CD4-positive, alpha-beta T cell (primary cell): ENCODE results near the gene LRRC4B. TPM values are rescaled to one million over a fixed set of nuclear protein-coding genes. Genes with fewer than 3 reads are reported as not detected.

Experiments used
- ATAC-seq: fragments of 200-7000 bp; cut with Tn5 transposase; one replicate; pipeline ENCODE4 v1.10.0; 2022; ENCODE audit warnings: mild to moderate bottlenecking; ENCODE audit not compliant: poor library complexity
- CTCF ChIA-PET: fragments of 350-600 bp; sonication (Branson Sonifier 250); formaldehyde crosslinking; loops from one replicate; lab custom pipeline; 2021; ENCODE audit warnings: antibody characterized with exemption, inconsistent platforms; lab: Charles Lee
- POLR2A ChIA-PET: fragments of 350-600 bp; sonication (Branson Sonifier 250); formaldehyde crosslinking; loops from one replicate; lab custom pipeline; 2021; ENCODE audit warnings: antibody characterized with exemption, inconsistent platforms; lab: Charles Lee
- DNase-seq, 14 experiments: peaks; one replicate each; pipeline ENCODE4 v3.0.0-alpha.2; 2013 to 2020; ENCODE audit warnings: mixed read lengths in 2 of 14
- H3K27ac ChIP-seq, 2 donors: one replicate each; pipeline versions ENCODE4 v1.5.1 to v1.7.0; 2013; ENCODE audit warnings: low read length in 2 of 2, low read depth in 1 of 2, mild to moderate bottlenecking in 1 of 2
- H3K27me3 ChIP-seq, 2 experiments: 1 replicate in 1 of 2; 2 replicates in 1 of 2; pipeline versions ENCODE4 v1.6.1 to v1.7.0; 2013; ENCODE audit warnings: low read length in 2 of 2, control low read depth in 1 of 2, mild to moderate bottlenecking in 1 of 2, moderate library complexity in 1 of 2; ENCODE audit not compliant: insufficient read depth in 2 of 2, control insufficient read depth in 1 of 2
- H3K36me3 ChIP-seq: one replicate; pipeline ENCODE4 v1.6.1; 2013; ENCODE audit warnings: low read length, control low read depth; ENCODE audit not compliant: insufficient read depth
- H3K4me1 ChIP-seq: one replicate; pipeline ENCODE4 v1.6.1; 2013; ENCODE audit warnings: low read length, control low read depth; ENCODE audit not compliant: insufficient read depth
- H3K4me3 ChIP-seq: one replicate; pipeline ENCODE4 v1.5.1; 2013; ENCODE audit warnings: mild to moderate bottlenecking, low read length, moderate library complexity
- H3K9me3 ChIP-seq, 2 experiments: 1 replicate in 1 of 2; 2 replicates in 1 of 2; pipeline versions ENCODE4 v1.6.1 to v1.7.0; 2013; ENCODE audit warnings: low read length in 2 of 2, mild to moderate bottlenecking in 2 of 2, control low read depth in 1 of 2, moderate library complexity in 1 of 2; ENCODE audit not compliant: control insufficient read depth in 1 of 2, insufficient read depth in 1 of 2
- H3K27ac Mint-ChIP-seq: one replicate; pipeline ENCODE4 v1.8.0; 2020; ENCODE audit warnings: mixed read lengths
- H3K27me3 Mint-ChIP-seq: one replicate; pipeline ENCODE4 v1.8.0; 2021; ENCODE audit warnings: mixed read lengths
- H3K36me3 Mint-ChIP-seq: one replicate; pipeline ENCODE4 v1.8.0; 2021; ENCODE audit warnings: low read depth, mixed read lengths
- H3K4me1 Mint-ChIP-seq: one replicate; pipeline ENCODE4 v1.8.0; 2021; ENCODE audit warnings: low read depth, mixed read lengths
- H3K4me3 Mint-ChIP-seq: one replicate; pipeline ENCODE4 v1.8.0; 2020; ENCODE audit warnings: mild to moderate bottlenecking, mixed read lengths
- H3K9me3 Mint-ChIP-seq: one replicate; pipeline ENCODE4 v1.8.0; 2020; ENCODE audit warnings: mixed read lengths
- CTCF ChIP-seq: fragments of 200-600 bp; IDR thresholded peaks from one replicate; pipeline ENCODE4 v1.8.0; 2022; ENCODE audit warnings: antibody characterized with exemption, mild to moderate bottlenecking
- intact Hi-C, 2 experiments: fragments of 100-400 bp; cut with DNase I in 1 of 2; cut with micrococcal nuclease in 1 of 2; formaldehyde crosslinking; loops; one replicate each; pipeline versions ENCODE4 v1.15.1 to v1.9.0; 2023 to 2025; cut with DNase I, micrococcal nuclease
- total RNA-seq, 174 experiments: library from RNA in 2 of 174; stranded (reverse) in 2 of 174; gene quantifications; one replicate each; pipeline ENCODE4 v1.2.3 and lab custom pipeline; 2021 to 2026

LRRC4B gene
- total RNA-seq, 2 experiments from 2014 or later, result not detected

- intact Hi-C loops, result loop anchor here (2.0 to 5.0 kb wide), 2 partner anchors 187 to 198 kb away; no protein-coding TSS in a partner anchor
- no peaks in the 10 kb centered on the region for H3K36me3 Mint-ChIP-seq
- POLR2A ChIA-PET, result interaction anchor here (0.7 kb wide), 1 partner anchor 198 kb away, joined by 3 read pairs; no protein-coding TSS in a partner anchor
These were observed 12.6 kb downstream of the LRRC4B start for GRCh38 chr19:50555450-50556281.

GRCh38 chr19:50555033-50555432 is 13.2 kb downstream of the LRRC4B start:
- peaks cover 85% of the 10 kb centered on the region for H3K27me3 Mint-ChIP-seq
- TF ChIP-seq CTCF, result no peak
- Histone ChIP-seq H3K4me1 (peaks cover 17% of the 10 kb centered on the region), H3K27me3 (peaks cover 39 to 66% of the 10 kb centered on the region in 2 experiments), H3K9me3 (peaks cover 0 to 14% of the 10 kb centered on the region in 2 experiments), H3K27ac (no peak overlapping the region), H3K4me3 (no peak overlapping the region), H3K36me3 (no peaks in the 10 kb centered on the region)
- H3K9me3 Mint-ChIP-seq, result no peaks in the 10 kb centered on the region
- no peak overlapping the region for H3K27ac Mint-ChIP-seq
- DNase-seq (no peak), ATAC-seq (no peak)
- H3K4me1 Mint-ChIP-seq, result peaks cover 9% of the 10 kb centered on the region
- CTCF ChIA-PET, result no interaction called here
- POLR2A ChIA-PET, result no interaction called here
- H3K36me3 Mint-ChIP-seq, result no peaks in the 10 kb centered on the region
- peak overlapping the region; percentile 2 for H3K4me3 Mint-ChIP-seq
- intact Hi-C loops, result loop anchor here in 1 of 2 experiments (5.0 kb wide), 1 partner anchor 198 kb away; no protein-coding TSS in a partner anchor

More at GRCh38 chr19:50555450-50556281, 12.6 kb downstream of the LRRC4B start:
- Mint-ChIP-seq H3K27me3 (peaks cover 84% of the 10 kb centered on the region), H3K4me3 (peak overlapping the region; percentile 11), H3K4me1 (peaks cover 9% of the 10 kb centered on the region), H3K9me3 (no peaks in the 10 kb centered on the region), H3K27ac (no peak overlapping the region)
- Histone ChIP-seq H3K36me3 (no peaks in the 10 kb centered on the region), H3K27me3 (peaks cover 39 to 61% of the 10 kb centered on the region in 2 experiments), H3K27ac (no peak overlapping the region), H3K9me3 (peaks cover 0 to 14% of the 10 kb centered on the region in 2 experiments), H3K4me3 (peak overlapping the region; percentile 47), H3K4me1 (peaks cover 17% of the 10 kb centered on the region)
- DNase-seq, result no peak
- TF ChIP-seq CTCF, result no peak
- ATAC-seq, result no peak
- CTCF ChIA-PET, result interaction anchor here (0.5 to 1.4 kb wide), 7 partner anchors 12 to 198 kb away, joined by 3 to 6 read pairs (median 3); partner anchors contain the start of gene JOSD2

GRCh38 chr19:50554212-50554611 is 14.0 kb downstream of the LRRC4B start:
- POLR2A ChIA-PET, result no interaction called here
- H3K9me3 Mint-ChIP-seq, result no peaks in the 10 kb centered on the region
- no peak overlapping the region for H3K27ac Mint-ChIP-seq
- H3K9me3 ChIP-seq, result peaks cover 0 to 9% of the 10 kb centered on the region in 2 experiments
- no peaks in the 10 kb centered on the region for H3K36me3 Mint-ChIP-seq
- DNase-seq (no peak), ATAC-seq (no peak)
- no peak overlapping the region for H3K27ac ChIP-seq
- H3K36me3 ChIP-seq, result no peaks in the 10 kb centered on the region
- H3K4me1 ChIP-seq, result peaks cover 17% of the 10 kb centered on the region
- intact Hi-C loops, result no loop called here
- peaks cover 85% of the 10 kb centered on the region for H3K27me3 Mint-ChIP-seq
- H3K4me3 Mint-ChIP-seq, result no peak overlapping the region
- no peak overlapping the region for H3K4me3 ChIP-seq
- H3K4me1 Mint-ChIP-seq, result peaks cover 9% of the 10 kb centered on the region
- TF ChIP-seq CTCF, result no peak
- H3K27me3 ChIP-seq, result peaks cover 35 to 74% of the 10 kb centered on the region in 2 experiments
- CTCF ChIA-PET, result no interaction called here
